ENCODE measurements around the gene NPSR1.

GRCh38 chr7:34841326-34841725 lies 183.3 kb downstream of the NPSR1 start:
- TF ChIP-seq CTCF (IDR thresholded peaks at IDR 0.05; ENCODE audit: low read depth, low read length, poor library complexity, severe bottlenecking) (no peak), EZH2phosphoT487 (IDR thresholded peaks at IDR 0.05; ENCODE audit: borderline replicate concordance, low read length) (no peak)

Data from DOHH2 (cell line).